GM18858 (cell line): ENCODE results near the gene FOXN3.
A peak's percentile ranks its signal among the peaks of the same experiment; 100 is the strongest.

Experiments
- ATAC-seq: cut with Tn5 transposase; IDR thresholded peaks from one replicate; pipeline ENCODE4 v1.9.1; 2021; ENCODE audit not compliant: unreplicated experiment

The FOXN3 gene

DNA sequence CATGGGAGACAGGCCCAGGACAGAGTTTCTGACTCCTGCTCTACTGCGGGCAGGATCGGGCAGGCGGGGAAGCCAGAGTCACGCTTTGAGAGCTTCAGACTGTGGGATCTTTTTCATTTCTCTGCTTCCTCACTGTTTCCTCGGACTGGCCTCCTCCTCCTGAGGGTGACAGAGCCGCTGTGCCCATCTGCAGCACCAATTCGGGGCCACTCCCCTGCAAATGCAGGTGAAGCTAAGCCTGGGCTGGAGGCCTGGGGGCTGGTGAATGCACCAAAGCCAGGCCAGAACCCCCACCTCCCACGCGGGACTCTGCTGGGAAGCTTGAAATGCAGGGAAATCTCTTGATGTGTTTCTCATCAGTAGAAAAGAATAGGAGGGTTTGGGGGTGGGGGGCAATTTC lies 77.5 kb downstream of the FOXN3 start:
- ATAC-seq, result no peak

DNA sequence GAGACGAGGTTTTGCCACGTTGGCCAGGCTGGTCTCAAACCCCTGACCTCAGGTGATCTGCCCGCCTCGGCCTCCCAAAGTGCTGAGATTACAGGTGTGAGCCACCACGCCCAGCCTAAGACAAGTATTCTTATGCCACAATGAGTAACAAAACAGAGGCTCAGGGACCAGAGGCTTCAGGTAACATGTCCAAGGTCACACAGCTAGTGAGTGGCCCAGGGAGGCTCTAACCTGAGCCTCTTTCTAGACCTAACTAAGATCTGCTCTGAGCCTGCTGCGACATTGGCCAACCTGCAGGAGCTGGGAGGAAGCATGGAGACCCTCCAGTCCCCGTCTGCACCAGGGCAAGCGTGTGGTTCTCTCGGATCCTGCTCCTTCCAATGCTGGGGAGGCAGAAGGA lies 77.9 kb downstream of the FOXN3 start:
- ATAC-seq, result no peak

DNA sequence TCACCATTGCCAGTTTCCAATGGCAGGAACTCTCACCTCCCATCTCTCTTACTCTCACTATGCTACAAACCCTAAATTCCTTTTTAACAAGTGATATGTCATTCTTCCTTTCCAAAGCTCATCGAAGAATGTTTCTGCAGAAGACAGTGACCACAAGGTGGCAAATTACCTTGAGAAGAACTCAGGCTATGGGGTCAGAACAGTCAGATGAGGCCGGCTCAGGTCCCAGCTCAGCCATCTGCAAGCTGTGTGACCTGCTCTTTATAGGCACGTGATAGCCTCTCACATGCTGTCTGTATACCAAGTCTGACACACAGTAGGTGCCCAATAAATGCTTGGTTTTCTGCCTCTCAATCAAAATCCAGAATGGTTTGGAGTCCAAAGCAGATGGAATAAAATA lies 80.7 kb downstream of the FOXN3 start:
- no peak for ATAC-seq

DNA sequence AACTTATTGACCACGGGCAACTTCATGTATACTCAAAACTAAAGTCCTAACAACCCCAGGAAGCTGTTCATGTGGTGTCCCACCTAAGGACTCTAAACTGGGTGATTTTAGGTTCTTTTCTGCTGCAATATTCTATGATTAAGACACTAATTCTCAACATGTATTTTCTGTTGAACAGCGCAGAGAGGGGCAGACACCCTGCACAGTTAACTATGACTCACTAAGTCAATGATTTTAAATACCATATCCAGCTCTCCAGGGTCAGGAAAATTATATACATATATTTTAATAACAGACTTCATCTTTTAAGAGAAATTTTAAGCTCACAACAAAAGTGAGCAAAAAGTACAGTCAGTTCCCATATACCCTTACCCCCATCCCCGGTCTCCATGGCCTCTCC lies 85.0 kb downstream of the FOXN3 start:
- ATAC-seq, result no peak

- peak; percentile 89 for ATAC-seq
Observed at GRCh38 chr14:89331398-89331797, 85.6 kb downstream of the FOXN3 start.

DNA sequence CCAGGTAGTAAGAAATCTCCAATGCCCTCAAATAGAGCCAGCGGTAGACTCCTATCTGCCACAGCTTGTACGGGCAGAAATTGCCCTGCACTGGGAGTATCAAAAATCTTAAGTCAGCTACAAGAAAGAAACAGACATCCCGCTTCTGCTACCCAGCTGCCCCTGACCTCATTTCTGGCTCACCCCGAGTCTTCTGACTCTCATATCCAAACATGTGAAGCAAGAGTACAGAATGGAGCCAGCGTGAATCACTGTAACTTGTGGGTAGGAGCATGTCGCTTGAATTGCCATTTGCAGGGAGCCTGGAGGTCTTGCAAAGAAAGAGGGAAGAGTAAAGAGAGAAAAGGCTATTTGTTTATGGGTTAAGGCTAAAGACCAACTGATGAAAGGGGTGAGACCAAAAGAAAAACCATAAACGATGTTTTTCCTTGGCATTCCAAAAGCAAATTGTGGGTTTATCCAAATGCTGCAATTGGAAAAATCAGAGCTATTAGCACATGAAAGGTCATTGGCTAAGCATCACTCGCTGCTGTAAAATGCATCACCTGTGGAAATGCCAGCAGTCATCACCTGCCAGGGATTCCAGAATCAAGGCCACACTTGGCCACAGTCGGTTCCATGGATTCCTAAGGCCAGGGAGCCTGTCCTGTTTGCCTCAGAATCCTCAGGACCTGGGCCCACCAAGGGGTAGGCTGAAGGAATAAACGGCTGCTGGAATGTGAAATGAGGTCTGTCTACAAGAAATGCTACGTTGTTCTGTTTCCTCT lies 86.6 kb downstream of the FOXN3 start:
- ATAC-seq, result no peak

DNA sequence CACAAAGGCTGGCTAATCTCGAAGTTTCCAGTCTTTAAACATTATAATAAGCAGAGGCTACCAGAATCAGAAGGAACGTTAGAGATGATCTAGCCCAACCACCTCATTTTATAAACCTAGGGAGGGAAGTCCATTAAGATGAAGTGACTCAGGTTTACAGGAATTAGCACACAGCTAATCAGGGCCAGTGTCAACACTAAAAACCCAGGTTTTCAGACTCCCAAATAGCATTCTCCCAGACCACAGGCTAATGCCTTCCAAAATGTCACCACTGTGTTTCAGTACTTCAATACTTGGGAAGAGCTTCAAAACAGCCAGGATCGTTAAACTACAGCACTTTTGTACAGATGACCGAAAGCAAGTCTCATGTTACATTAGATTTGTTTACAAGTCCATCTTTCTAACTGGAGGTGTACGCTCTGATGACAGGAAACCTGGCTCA lies 89.2 kb downstream of the FOXN3 start:
- no peak for ATAC-seq

- no peak for ATAC-seq
Observed at GRCh38 chr14:89325959-89326358, 91.1 kb downstream of the FOXN3 start.

- ATAC-seq, result peak; percentile 36
Observed at GRCh38 chr14:89325299-89325883, 91.6 kb downstream of the FOXN3 start.

DNA sequence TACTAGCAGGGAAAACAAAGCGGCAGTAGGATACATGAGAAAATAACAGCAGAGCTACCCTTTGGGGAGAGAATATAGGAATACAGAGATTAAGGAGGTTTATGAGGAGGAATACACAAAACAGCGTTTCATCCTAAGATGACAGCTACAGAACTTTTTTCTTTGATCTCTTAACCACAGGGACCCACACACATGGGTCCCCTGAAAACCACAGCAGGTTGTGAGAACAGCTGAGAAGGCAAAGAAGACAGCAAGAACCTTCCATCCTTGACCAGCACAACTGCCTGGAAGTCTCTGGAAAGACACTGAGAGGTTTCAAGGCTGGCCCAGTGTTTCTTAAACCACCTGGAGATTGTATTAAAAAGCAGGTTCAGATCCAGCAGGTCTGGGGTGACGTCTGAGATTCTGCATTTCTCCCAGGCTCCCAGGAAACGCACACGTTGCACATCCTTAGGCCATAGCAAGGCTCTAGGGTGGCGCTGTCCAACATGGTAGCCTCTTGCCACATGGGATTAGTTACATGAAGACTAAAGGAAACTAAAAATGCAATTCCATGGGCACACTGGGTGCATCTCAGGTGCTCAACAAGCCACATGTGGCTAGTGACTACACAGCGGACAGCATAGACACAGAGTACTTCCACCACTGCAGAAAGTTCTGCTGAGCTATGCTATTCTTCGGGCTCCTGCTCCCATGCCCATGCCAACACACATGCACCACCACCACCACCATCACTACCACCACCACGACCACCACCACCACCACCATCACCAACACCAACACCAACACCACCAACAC lies 92.3 kb downstream of the FOXN3 start:
- ATAC-seq, result peak; percentile 65

GRCh38 chr14:89320381-89321000 lies 96.5 kb downstream of the FOXN3 start:
- ATAC-seq, result no peak

GRCh38 chr14:89319687-89320086 lies 97.3 kb downstream of the FOXN3 start:
- ATAC-seq, result no peak

DNA sequence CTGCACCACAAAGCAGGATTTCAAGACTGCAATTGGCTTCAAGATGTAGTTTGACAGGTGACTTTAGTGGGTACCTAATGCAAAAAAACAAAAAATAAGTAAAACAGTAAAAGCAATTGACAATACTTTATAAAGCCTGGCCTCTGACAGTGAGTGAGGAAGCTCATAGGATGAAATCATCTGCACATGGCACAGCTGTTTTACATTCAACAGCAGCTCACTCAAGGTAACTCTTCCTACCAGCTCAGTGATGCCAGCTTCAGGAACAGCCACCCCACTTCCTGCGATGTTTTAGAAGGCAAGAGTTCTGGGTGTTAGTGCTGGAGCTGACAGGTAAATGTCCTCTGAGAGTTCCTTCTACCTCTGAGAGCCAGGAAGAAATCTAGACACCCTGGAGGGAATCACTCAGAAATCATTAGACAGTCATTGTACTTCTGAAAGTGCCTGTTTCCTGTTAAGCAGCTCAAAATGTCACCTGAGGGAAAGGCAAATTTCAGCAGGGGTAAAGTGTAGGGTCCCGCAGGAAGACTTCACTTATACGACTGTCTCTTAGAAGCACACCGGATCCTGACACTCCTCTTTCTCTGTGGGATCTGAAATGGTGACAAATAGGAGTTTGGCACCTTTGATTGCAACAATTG lies 99.9 kb downstream of the FOXN3 start:
- ATAC-seq, result peak; percentile 82

- no peak for ATAC-seq
Observed at GRCh38 chr14:89315493-89316470, 101.3 kb downstream of the FOXN3 start.

DNA sequence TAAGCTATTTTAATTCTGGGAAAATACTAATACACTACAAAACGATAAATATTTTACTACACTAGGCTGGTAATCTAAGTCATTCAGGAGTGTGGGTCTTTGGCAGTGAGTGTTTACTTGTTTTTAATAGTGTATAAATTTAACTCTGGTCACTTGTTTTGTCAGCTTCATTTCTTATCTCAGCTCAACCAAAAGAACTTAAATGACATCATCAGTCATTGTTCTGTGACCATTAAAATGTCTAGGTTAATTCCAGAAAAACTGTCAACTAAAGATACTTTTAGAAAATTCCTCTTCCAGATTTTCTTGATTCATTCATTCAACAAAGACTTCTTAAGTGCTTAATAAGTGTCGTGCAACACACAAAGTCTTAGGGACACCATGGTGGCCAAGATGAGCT lies 102.8 kb downstream of the FOXN3 start:
- no peak for ATAC-seq

- ATAC-seq, result no peak
Observed at GRCh38 chr14:89312932-89313331, 104.1 kb downstream of the FOXN3 start.

DNA sequence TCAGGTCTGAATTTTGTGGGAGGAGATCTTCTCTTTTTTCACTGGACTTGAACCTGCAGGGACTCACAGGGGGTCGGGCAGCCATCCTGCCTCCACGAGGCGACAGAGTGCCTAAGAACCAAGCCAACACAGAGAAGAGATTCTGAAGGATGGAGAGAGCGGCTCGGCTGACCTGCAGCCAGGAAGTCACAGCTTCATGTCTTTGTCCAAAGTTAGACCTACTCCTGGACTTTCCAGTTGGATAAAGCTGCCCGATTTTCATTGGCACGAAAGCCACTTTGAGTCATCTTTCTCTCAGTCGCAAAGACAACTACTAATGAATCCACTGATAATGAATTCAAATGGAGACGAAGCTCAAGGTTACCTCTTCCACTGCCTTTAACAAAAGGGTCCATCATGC lies 106.8 kb downstream of the FOXN3 start:
- ATAC-seq, result no peak

DNA sequence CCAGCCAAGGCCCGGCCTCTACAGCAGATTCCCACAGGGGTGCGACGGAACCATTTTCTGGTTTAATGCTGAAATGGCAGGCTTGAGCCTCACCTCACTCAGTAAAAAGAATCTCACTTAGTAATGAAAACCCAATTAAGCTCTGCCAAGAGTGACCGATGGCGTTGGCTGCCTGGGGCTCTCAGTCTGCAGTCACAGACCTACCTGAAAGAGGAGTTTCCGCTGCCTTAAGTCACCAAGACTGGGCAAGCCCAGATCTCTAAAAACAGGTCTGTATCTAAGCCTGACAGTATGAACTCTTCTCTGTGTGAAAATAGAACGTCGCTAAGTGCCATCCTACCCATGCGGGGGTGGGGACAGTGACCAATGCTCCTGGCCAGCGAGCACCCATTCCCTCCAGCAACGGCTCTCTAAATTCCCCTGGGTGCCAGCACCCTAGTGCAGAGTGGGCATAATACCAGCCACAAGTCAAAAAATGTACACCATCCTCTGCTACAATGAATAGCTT lies 107.3 kb downstream of the FOXN3 start:
- ATAC-seq, result no peak

DNA sequence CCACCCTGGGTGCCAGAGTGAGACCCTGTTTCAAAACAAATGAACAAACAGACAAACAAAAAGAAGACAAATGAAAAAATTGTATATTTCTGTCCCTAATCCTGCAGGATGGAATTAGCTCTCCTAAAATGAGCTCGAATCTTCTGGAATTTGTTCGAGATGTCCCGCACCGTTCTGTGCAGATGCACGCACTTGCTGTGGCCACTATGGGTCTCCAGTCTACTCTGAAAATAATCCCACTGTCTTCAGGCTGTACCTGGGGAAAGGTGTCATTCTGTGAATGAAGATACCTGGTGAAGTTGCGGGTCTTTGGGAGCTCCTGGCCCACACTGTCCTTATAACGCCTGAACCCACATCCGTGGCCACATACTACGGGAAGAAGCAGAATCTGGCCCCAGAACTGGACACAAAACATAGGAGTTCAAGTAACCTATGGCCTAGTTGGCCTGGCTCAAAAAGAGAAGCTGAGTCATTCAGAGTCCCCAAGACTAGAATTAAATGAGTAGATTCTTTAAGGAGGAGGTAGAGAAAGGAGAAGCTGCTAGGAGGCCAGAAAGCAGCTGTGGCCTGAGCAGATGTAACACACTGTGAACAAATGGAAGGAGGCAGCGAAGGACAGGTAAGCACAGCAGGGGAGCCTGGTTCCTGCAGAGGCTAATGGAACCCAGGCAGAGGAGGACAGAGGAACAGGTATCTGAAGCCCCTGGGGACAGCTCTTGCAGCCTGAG lies 108.6 kb downstream of the FOXN3 start:
- no peak for ATAC-seq
